Stimulated activated memory B cell treated with anti-CD40 and anti-IgM and Interleukin-4, amounts not matched to agents 10 μg/mL and 1 μg/mL and 100 μg/mL, for 72 hours (primary cell): ENCODE measurements around the gene CRAT.

Source experiments
- ATAC-seq: fragments of 150-1000 bp; cut with Tn5 transposase; 2 replicates; pipeline ENCODE4 v1.10.0; 2021
- H3K27ac Mint-ChIP-seq: one replicate; pipeline ENCODE4 v1.8.0; 2022; ENCODE audit warnings: mild to moderate bottlenecking, mixed read lengths
- H3K27me3 Mint-ChIP-seq: one replicate; pipeline ENCODE4 v1.8.0; 2022; ENCODE audit warnings: mixed read lengths
- H3K36me3 Mint-ChIP-seq: one replicate; pipeline ENCODE4 v1.8.0; 2022; ENCODE audit warnings: mixed read lengths
- H3K4me1 Mint-ChIP-seq: one replicate; pipeline ENCODE4 v1.8.0; 2022; ENCODE audit warnings: mixed read lengths
- H3K4me3 Mint-ChIP-seq: one replicate; pipeline ENCODE4 v1.8.0; 2022; ENCODE audit warnings: mild to moderate bottlenecking, moderate library complexity, mixed read lengths
- H3K9me3 Mint-ChIP-seq: one replicate; pipeline ENCODE4 v1.8.0; 2022; ENCODE audit warnings: mixed read lengths

CRAT gene

GRCh38 chr9:129108083-129108804, 2.3 kb downstream of the CRAT start:
- Mint-ChIP-seq H3K4me3 (no peak overlapping the region), H3K9me3 (no peaks in the 10 kb centered on the region), H3K27me3 (no peaks in the 10 kb centered on the region), H3K36me3 (no peaks in the 10 kb centered on the region), H3K4me1 (peaks cover 20% of the 10 kb centered on the region), H3K27ac (no peak overlapping the region)
- no peak for ATAC-seq

DNA sequence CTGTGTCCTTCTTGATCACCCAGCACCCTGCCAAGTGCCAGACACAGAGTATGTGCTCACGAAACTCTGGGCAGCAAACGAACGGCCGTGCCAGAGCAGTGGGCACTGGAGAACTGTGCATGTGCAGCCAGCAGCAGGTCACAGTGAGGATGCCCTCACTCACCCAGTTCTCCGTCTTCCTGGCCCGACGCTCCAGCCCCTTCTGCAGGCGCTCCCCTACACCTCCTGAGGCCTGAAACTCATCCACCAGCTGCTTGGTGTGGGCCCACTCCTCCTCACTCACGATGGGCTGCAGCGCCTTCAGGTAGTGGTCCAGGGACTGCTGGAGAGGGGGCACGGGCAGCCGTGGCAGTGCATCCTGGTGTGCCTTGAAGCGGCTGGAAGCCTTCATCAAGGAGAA, 2.9 kb downstream of the CRAT start:
- H3K27me3 Mint-ChIP-seq: peaks cover under 1% of the 10 kb centered on the region
- H3K4me3 Mint-ChIP-seq: no peak overlapping the region
- ATAC-seq: no peak
- no peak overlapping the region for H3K27ac Mint-ChIP-seq
- no peaks in the 10 kb centered on the region for H3K36me3 Mint-ChIP-seq
- H3K9me3 Mint-ChIP-seq: no peaks in the 10 kb centered on the region
- peaks cover 18% of the 10 kb centered on the region for H3K4me1 Mint-ChIP-seq

DNA sequence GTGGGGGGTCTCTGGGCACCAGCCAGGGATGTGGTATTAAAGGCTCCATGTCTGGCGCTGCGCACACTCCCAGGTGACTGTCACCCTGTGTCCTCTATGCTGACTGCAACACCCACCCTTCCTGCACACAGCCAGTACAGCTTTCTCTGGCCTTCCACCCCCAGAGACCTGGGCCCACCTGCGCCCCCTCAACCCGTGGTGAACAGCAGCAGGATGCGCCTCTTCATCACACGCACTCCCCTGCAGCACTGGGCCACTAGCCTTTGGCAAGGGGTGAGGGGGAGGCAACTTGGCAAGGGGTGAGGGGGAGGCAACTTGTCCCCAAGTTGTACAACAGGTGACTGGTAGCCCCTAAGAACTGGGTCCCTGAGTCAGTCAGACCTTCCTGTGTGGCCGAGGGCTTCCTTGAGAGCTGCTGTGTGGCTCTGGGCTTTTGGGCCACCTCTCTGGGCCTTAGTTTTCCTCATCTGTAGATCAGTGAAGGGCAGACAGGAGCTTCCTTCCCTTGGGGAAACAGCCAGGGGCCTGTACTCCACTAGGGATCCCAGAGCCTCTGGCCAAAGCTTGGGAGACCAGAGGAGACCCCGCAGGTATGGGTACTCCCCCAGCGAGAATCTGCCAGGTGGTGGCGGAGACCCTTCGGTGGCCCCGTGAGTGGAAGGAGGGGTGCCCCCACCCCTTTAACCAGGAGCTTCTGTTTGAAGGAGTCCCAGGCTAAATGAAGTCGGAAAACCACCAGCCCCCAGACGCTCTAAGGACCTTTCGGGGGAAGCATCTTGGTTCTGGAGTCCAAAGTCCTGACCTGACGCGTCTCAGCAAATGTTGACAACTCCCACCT, 4.5 kb downstream of the CRAT start:
- no peaks in the 10 kb centered on the region for H3K36me3 Mint-ChIP-seq
- H3K4me1 Mint-ChIP-seq: peaks cover 9% of the 10 kb centered on the region
- H3K4me3 Mint-ChIP-seq: no peak overlapping the region
- ATAC-seq: no peak
- no peaks in the 10 kb centered on the region for H3K9me3 Mint-ChIP-seq
- H3K27ac Mint-ChIP-seq: no peak overlapping the region
- H3K27me3 Mint-ChIP-seq: peaks cover 14% of the 10 kb centered on the region

DNA sequence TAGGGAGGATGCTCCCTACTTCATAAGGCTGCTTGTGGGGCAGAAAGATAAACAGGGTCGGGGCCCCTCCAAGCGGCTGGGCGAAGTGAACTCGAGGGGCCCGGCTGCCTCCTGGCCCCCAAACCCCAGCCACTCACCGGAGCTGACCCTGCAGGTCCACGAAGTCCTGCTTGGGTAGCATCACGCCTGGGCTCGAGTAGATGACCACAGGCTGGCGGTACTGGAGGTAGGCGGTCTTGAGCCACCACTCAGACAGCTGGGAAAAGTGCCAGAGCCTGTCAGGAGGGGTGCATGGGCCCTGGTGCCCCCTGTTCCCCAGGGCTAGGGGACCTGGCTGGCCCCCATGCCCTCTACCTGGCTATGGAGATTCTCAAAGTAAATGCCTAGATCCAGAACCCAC, 6.5 kb downstream of the CRAT start:
- H3K27me3 Mint-ChIP-seq: peaks cover 14% of the 10 kb centered on the region
- no peak for ATAC-seq
- H3K9me3 Mint-ChIP-seq: no peaks in the 10 kb centered on the region
- H3K4me3 Mint-ChIP-seq: no peak overlapping the region
- no peak overlapping the region for H3K27ac Mint-ChIP-seq
- no peaks in the 10 kb centered on the region for H3K4me1 Mint-ChIP-seq
- no peaks in the 10 kb centered on the region for H3K36me3 Mint-ChIP-seq

GRCh38 chr9:129103595-129103965, 7.0 kb downstream of the CRAT start:
- H3K27me3 Mint-ChIP-seq: peaks cover 14% of the 10 kb centered on the region
- H3K4me3 Mint-ChIP-seq: no peak overlapping the region
- no peaks in the 10 kb centered on the region for H3K9me3 Mint-ChIP-seq
- H3K4me1 Mint-ChIP-seq: no peaks in the 10 kb centered on the region
- ATAC-seq: no peak
- no peak overlapping the region for H3K27ac Mint-ChIP-seq
- no peaks in the 10 kb centered on the region for H3K36me3 Mint-ChIP-seq

DNA sequence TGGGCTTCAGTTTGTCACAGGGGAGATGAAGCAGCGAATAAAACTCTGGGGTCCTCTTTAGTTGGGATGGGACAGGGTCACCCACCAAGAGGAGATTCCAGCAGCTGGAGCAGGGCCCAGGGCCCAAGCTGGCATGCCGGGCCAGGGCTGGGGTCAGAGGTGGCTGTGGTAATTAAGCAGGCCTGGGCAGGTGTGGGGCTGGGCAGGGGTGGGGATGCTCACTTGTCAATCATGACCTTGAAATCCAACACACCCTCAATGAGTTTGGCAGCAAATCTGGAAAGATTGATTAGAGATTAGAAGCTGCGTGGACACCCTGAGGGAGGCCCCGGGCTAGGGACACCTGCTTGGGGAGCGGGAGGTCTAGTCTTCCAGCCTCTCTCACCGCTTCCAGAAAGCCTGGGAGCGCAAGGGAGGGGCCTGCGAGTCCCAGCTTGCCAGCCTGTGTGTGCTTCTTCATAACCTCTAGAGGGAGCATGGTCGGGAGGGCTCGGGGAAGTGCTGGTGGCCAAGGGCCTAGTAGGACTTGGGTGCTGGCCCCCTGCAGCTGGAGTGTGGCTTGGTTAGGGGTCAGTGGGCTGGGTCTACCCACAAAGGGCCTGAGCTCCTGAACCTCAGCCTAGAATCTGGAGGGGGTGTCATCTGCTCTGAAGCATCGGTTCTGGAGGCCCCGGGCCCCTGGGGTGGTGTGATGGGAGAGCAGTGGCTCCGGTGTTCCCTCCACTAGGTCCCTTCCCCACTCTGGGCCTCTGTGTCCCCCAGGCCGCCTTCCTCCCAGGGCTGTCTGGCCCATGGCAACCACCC, 7.6 kb downstream of the CRAT start:
- Mint-ChIP-seq H3K9me3 (no peaks in the 10 kb centered on the region), H3K27me3 (peaks cover 14% of the 10 kb centered on the region), H3K4me3 (no peak overlapping the region), H3K36me3 (no peaks in the 10 kb centered on the region), H3K4me1 (no peaks in the 10 kb centered on the region), H3K27ac (no peak overlapping the region)
- ATAC-seq: no peak

- Mint-ChIP-seq H3K27ac (no peak overlapping the region), H3K4me1 (no peaks in the 10 kb centered on the region), H3K4me3 (no peak overlapping the region), H3K36me3 (no peaks in the 10 kb centered on the region), H3K9me3 (no peaks in the 10 kb centered on the region), H3K27me3 (peaks cover 14% of the 10 kb centered on the region)
- no peak for ATAC-seq
These were observed 8.5 kb downstream of the CRAT start for GRCh38 chr9:129102095-129102525.

GRCh38 chr9:129101279-129101678, 9.3 kb downstream of the CRAT start:
- no peak for ATAC-seq
- no peak overlapping the region for H3K4me3 Mint-ChIP-seq
- peaks cover 14% of the 10 kb centered on the region for H3K27me3 Mint-ChIP-seq
- H3K9me3 Mint-ChIP-seq: no peaks in the 10 kb centered on the region
- H3K4me1 Mint-ChIP-seq: no peaks in the 10 kb centered on the region
- no peak overlapping the region for H3K27ac Mint-ChIP-seq
- H3K36me3 Mint-ChIP-seq: no peaks in the 10 kb centered on the region

DNA sequence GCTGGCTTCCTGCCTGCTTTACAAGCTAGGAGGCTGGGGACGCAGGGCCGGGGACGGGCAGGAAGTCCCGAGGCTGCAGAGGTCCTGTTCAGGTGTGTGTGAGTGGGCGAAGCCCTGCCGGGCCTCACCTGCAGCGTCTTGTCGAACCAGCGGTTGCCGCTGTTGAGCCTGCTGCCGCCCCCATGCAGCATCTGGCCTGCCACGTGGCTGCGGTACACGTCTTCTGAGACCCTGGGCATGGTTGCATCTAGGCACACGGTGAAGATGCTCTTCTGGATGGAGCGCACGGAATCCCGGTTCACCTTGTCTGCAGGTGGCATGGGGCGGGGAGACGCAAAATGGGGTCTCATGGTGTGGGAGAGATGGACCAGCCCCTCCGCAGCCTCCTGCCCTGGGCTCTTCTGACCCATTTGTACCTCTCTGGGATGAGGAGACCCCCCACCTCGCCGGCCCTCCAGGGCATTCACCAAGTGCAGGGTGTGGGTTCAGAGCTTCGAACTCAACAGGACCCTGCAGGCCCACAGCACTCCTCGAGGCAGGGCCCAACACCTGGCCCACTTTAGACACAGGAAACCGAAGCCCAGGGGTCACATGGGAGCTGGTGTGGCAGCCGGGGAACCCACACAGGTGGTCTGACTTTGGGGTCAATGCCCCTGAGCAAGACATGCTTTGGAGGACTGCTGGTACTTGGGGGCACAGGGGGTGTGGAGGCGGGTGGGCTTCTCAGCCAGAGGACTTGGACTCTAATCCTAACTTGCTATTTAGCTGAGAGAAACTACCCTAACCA, 10.0 kb downstream of the CRAT start:
- H3K36me3 Mint-ChIP-seq: no peaks in the 10 kb centered on the region
- H3K4me3 Mint-ChIP-seq: no peak overlapping the region

DNA sequence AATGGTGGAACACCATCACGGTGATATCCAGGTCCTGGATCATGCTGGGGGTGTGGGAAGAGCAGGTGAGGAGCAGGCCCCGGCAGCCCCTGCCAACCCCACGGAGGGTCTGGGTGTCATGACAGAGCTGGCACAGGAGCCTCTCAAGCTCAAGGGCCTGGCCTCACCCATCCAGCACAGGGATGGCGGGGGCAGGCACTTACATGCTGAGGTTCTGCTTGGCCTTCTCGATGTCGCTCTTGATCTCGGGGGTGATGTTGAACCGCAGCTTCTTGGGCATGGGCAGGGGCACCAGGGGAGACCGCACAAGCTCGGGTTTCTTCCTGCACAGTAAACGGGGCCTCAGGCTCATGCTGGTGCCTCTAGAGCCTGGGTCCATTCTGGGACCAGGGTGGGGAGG, 12.3 kb downstream of the CRAT start:
- Mint-ChIP-seq H3K4me3 (no peak overlapping the region), H3K27ac (no peak overlapping the region), H3K9me3 (no peaks in the 10 kb centered on the region), H3K27me3 (peaks cover 14% of the 10 kb centered on the region), H3K4me1 (no peaks in the 10 kb centered on the region), H3K36me3 (no peaks in the 10 kb centered on the region)
- no peak for ATAC-seq

More for the DNA sequence above, 10.0 kb downstream of the CRAT start:
- H3K27ac Mint-ChIP-seq: no peak overlapping the region
- H3K27me3 Mint-ChIP-seq: peaks cover 14% of the 10 kb centered on the region
- no peak for ATAC-seq
- no peaks in the 10 kb centered on the region for H3K9me3 Mint-ChIP-seq
- H3K4me1 Mint-ChIP-seq: no peaks in the 10 kb centered on the region

DNA sequence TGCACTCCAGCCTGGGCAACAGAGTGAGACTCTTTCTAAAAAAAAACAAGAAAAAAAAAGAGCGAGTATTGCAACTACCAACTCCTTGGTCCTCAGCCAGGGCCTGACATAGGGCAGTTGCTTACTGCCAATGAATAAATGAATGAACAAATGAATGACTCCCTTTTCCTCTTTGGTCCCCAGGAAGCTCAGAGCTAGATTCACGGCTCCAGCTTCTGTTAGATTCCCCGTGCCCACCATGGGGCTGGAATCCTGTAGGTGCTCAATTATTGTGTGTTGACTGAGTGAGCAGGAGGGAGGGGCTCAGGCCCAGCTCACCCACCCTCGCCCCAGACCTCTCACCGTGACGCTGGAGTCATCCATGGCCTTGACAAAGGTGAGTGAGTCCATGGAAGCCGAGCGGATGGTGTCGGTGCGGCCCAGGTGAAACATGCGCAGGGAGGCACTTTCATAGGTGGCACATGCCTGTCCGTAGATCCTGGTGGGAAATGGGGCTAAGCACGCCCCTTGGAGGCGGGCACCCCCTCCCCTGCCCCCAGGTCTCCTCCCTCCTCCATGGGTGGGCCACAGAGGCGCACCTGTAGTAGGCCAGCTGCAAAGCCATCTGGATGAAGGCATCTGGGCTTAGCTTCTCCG, 12.8 kb downstream of the CRAT start:
- H3K4me1 Mint-ChIP-seq: no peaks in the 10 kb centered on the region
- ATAC-seq: no peak
- H3K4me3 Mint-ChIP-seq: no peak overlapping the region
- H3K9me3 Mint-ChIP-seq: no peaks in the 10 kb centered on the region
- no peak overlapping the region for H3K27ac Mint-ChIP-seq
- no peaks in the 10 kb centered on the region for H3K36me3 Mint-ChIP-seq
- H3K27me3 Mint-ChIP-seq: peaks cover 14% of the 10 kb centered on the region

- Mint-ChIP-seq H3K4me3 (no peak overlapping the region), H3K36me3 (peaks cover 3% of the 10 kb centered on the region), H3K27ac (no peak overlapping the region), H3K4me1 (no peaks in the 10 kb centered on the region), H3K27me3 (no peaks in the 10 kb centered on the region), H3K9me3 (no peaks in the 10 kb centered on the region)
- no peak for ATAC-seq
These were observed 14.7 kb downstream of the CRAT start for GRCh38 chr9:129095908-129096307.

DNA sequence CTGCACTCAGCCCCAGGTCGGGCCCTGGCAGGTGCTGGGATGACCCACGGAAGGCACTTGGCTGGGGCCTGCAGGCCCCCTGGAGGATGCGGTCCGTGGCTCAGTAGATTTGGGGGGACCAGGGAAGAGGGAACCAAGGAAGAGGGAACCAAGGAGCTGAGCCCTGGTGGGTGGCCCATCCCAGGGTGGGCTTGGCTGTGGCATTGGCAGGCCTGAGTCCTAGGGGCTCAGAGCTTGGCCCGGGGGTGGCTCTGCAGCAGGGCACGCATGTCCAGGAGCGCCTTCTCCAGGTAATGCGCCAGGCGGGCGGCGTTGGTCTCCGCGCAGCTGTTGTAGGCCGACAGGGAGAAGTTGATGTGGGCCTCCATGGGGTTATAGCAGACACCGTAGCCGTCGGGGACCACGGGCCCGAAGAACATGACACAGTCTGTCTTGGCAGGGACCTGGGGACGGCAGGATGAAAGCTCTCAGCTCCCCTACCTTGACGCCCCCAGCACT, 15.4 kb downstream of the CRAT start:
- Mint-ChIP-seq H3K4me1 (no peaks in the 10 kb centered on the region), H3K27ac (no peak overlapping the region), H3K36me3 (peaks cover 9% of the 10 kb centered on the region), H3K4me3 (no peak overlapping the region), H3K9me3 (no peaks in the 10 kb centered on the region), H3K27me3 (no peaks in the 10 kb centered on the region)
- ATAC-seq: no peak

- no peaks in the 10 kb centered on the region for H3K27me3 Mint-ChIP-seq
- H3K27ac Mint-ChIP-seq: no peak overlapping the region
- H3K4me3 Mint-ChIP-seq: no peak overlapping the region
- H3K9me3 Mint-ChIP-seq: no peaks in the 10 kb centered on the region
- no peak for ATAC-seq
- H3K4me1 Mint-ChIP-seq: no peaks in the 10 kb centered on the region
- peaks cover 14% of the 10 kb centered on the region for H3K36me3 Mint-ChIP-seq
These were observed 16.0 kb downstream of the CRAT start for GRCh38 chr9:129094387-129095169.
